ENCODE results near the gene ARID1B.

DNA sequence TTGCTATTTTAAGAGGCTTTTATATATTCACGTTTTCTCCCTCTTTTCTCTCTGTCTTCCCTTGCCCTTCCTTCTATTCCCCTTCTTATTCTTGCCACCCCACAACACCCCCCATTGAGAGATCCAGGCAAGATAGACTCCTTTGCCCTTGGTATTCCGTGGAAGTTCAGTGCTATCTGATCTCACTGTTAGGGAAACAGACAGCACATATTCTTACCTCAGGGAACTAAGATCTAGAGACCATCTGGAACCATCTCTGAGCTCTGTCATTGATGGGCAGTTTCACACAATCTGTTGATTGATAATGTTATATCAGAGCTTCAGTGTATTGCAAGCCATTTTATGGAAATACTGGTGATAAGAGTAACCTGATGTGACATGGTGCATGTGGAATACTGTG, 228.8 kb downstream of the ARID1B start:
- TF ChIP-seq CTCF (IDR thresholded peaks at IDR 0.05; ENCODE audit: low read depth, low read length, missing input control) (no peak), REST (IDR thresholded peaks at IDR 0.05) (no peak), RAD21 (IDR thresholded peaks at IDR 0.05) (no peak), EGR1 (IDR thresholded peaks at IDR 0.05; ENCODE audit: low read depth in 2 of 2) (no peak), TAF1 (conservative IDR thresholded peaks at IDR 0.05) (no peak), SP1 (IDR thresholded peaks at IDR 0.05) (no peak), NR2F2 (IDR thresholded peaks at IDR 0.05) (no peak), YY1 (IDR thresholded peaks at IDR 0.05) (no peak), RXRA (IDR thresholded peaks at IDR 0.05) (no peak), JUND (IDR thresholded peaks at IDR 0.05) (no peak)
- TF ChIP-seq, protein P1, sequence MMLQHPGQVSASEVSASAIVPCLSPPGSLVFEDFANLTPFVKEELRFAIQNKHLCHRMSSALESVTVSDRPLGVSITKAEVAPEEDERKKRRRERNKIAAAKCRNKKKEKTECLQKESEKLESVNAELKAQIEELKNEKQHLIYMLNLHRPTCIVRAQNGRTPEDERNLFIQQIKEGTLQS (IDR thresholded peaks at IDR 0.05), result no peak
- TF ChIP-seq, protein P2, sequence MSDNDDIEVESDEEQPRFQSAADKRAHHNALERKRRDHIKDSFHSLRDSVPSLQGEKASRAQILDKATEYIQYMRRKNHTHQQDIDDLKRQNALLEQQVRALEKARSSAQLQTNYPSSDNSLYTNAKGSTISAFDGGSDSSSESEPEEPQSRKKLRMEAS (IDR thresholded peaks at IDR 0.05), result no peak

All from liver (tissue), 3 donors.